Measurements from ENCODE around the gene MTCL1. TPM values are rescaled to one million over a fixed set of nuclear protein-coding genes. Genes with fewer than 3 reads are reported as not detected.

The MTCL1 gene
- total and polyA plus RNA-seq, 2 of the 8 experiments (the other 6 are each of a cell fraction or from before 2014, with no cell fraction given) = 16.6 to 60.8 TPM

DNA sequence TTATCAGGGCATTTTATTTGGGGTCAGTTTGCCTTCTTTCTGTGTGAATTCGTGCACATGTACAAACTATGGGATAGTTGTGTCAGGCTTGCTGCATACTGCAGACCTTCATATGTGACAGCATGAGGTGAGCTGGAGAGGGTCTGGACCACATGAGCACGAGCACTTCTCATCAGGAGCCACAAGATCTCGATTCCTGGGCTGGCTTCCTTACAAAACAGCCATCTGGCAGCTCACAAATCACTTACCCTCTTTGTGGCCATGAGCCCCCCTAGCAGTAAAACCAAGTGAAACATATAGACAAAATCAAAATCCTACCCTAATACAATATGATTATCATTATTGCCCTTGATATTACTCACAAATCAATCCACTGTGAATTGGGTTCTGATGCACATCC is 121.2 kb downstream of the MTCL1 start (continued):
- TF ChIP-seq, protein P1, sequence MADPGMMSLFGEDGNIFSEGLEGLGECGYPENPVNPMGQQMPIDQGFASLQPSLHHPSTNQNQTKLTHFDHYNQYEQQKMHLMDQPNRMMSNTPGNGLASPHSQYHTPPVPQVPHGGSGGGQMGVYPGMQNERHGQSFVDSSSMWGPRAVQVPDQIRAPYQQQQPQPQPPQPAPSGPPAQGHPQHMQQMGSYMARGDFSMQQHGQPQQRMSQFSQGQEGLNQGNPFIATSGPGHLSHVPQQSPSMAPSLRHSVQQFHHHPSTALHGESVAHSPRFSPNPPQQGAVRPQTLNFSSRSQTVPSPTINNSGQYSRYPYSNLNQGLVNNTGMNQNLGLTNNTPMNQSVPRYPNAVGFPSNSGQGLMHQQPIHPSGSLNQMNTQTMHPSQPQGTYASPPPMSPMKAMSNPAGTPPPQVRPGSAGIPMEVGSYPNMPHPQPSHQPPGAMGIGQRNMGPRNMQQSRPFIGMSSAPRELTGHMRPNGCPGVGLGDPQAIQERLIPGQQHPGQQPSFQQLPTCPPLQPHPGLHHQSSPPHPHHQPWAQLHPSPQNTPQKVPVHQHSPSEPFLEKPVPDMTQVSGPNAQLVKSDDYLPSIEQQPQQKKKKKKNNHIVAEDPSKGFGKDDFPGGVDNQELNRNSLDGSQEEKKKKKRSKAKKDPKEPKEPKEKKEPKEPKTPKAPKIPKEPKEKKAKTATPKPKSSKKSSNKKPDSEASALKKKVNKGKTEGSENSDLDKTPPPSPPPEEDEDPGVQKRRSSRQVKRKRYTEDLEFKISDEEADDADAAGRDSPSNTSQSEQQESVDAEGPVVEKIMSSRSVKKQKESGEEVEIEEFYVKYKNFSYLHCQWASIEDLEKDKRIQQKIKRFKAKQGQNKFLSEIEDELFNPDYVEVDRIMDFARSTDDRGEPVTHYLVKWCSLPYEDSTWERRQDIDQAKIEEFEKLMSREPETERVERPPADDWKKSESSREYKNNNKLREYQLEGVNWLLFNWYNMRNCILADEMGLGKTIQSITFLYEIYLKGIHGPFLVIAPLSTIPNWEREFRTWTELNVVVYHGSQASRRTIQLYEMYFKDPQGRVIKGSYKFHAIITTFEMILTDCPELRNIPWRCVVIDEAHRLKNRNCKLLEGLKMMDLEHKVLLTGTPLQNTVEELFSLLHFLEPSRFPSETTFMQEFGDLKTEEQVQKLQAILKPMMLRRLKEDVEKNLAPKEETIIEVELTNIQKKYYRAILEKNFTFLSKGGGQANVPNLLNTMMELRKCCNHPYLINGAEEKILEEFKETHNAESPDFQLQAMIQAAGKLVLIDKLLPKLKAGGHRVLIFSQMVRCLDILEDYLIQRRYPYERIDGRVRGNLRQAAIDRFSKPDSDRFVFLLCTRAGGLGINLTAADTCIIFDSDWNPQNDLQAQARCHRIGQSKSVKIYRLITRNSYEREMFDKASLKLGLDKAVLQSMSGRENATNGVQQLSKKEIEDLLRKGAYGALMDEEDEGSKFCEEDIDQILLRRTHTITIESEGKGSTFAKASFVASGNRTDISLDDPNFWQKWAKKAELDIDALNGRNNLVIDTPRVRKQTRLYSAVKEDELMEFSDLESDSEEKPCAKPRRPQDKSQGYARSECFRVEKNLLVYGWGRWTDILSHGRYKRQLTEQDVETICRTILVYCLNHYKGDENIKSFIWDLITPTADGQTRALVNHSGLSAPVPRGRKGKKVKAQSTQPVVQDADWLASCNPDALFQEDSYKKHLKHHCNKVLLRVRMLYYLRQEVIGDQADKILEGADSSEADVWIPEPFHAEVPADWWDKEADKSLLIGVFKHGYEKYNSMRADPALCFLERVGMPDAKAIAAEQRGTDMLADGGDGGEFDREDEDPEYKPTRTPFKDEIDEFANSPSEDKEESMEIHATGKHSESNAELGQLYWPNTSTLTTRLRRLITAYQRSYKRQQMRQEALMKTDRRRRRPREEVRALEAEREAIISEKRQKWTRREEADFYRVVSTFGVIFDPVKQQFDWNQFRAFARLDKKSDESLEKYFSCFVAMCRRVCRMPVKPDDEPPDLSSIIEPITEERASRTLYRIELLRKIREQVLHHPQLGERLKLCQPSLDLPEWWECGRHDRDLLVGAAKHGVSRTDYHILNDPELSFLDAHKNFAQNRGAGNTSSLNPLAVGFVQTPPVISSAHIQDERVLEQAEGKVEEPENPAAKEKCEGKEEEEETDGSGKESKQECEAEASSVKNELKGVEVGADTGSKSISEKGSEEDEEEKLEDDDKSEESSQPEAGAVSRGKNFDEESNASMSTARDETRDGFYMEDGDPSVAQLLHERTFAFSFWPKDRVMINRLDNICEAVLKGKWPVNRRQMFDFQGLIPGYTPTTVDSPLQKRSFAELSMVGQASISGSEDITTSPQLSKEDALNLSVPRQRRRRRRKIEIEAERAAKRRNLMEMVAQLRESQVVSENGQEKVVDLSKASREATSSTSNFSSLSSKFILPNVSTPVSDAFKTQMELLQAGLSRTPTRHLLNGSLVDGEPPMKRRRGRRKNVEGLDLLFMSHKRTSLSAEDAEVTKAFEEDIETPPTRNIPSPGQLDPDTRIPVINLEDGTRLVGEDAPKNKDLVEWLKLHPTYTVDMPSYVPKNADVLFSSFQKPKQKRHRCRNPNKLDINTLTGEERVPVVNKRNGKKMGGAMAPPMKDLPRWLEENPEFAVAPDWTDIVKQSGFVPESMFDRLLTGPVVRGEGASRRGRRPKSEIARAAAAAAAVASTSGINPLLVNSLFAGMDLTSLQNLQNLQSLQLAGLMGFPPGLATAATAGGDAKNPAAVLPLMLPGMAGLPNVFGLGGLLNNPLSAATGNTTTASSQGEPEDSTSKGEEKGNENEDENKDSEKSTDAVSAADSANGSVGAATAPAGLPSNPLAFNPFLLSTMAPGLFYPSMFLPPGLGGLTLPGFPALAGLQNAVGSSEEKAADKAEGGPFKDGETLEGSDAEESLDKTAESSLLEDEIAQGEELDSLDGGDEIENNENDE (IDR thresholded peaks at IDR 0.05; ENCODE audit: insufficient replicate concordance, low read length) = no peak
- no peak for TF ChIP-seq RFX5 (IDR thresholded peaks at IDR 0.05; ENCODE audit: borderline replicate concordance, low read depth, low read length)
- no peak for TF ChIP-seq BCL11A (IDR thresholded peaks at IDR 0.05; ENCODE audit: low read depth in 2 of 2, low read length in 2 of 2)
- TF ChIP-seq TAF1 (IDR thresholded peaks at IDR 0.05; ENCODE audit: low read depth, low read length) = no peak
- no peak for TF ChIP-seq CBX5 (IDR thresholded peaks at IDR 0.05; ENCODE audit: low read depth, low read length)
- no peak for TF ChIP-seq SIN3A (conservative IDR thresholded peaks at IDR 0.05 in 1 of 2, IDR thresholded peaks at IDR 0.05 in 1 of 2; ENCODE audit: low read depth in 1 of 2, low read length in 2 of 2)
- no peak for TF ChIP-seq MAFK (IDR thresholded peaks at IDR 0.05; ENCODE audit: low read depth, low read length)
- TF ChIP-seq ZNF274 (IDR thresholded peaks at IDR 0.05; ENCODE audit: borderline replicate concordance, extremely low read depth, low read length) = no peak
- no peak for TF ChIP-seq BACH1 (IDR thresholded peaks at IDR 0.05; ENCODE audit: low read length)
- TF ChIP-seq CEBPB (IDR thresholded peaks at IDR 0.05; ENCODE audit: low read depth, low read length) = no peak
- no peak for TF ChIP-seq TAF7 (optimal IDR thresholded peaks at IDR 0.05; ENCODE audit: borderline replicate concordance, low read depth, low read length)
- TF ChIP-seq YY1 (IDR thresholded peaks at IDR 0.05; ENCODE audit: low read depth, low read length) = no peak
- no peak for TF ChIP-seq CREB1 (IDR thresholded peaks at IDR 0.05)
